Peyer's patch (tissue), 4 donors: ENCODE data around the gene NPAS2.

Experiments used
- CTCF ChIP-seq, 6 experiments: fragments of 450-650 bp in 4 of 6; fragments of 200-600 bp in 2 of 6; sonication (generic) in 1 of 6; IDR thresholded peaks; one replicate each; pipeline ENCODE4 v1.5.1; 2017 to 2019; ENCODE audit warnings: antibody characterized with exemption in 6 of 6, mild to moderate bottlenecking in 3 of 6, moderate library complexity in 1 of 6
- POLR2A ChIP-seq, 2 donors: fragments of 450-650 bp; IDR thresholded peaks; one replicate each; pipeline ENCODE4 v1.5.1; 2017; ENCODE audit warnings: antibody characterized with exemption in 2 of 2, mild to moderate bottlenecking in 2 of 2, moderate library complexity in 2 of 2

DNA sequence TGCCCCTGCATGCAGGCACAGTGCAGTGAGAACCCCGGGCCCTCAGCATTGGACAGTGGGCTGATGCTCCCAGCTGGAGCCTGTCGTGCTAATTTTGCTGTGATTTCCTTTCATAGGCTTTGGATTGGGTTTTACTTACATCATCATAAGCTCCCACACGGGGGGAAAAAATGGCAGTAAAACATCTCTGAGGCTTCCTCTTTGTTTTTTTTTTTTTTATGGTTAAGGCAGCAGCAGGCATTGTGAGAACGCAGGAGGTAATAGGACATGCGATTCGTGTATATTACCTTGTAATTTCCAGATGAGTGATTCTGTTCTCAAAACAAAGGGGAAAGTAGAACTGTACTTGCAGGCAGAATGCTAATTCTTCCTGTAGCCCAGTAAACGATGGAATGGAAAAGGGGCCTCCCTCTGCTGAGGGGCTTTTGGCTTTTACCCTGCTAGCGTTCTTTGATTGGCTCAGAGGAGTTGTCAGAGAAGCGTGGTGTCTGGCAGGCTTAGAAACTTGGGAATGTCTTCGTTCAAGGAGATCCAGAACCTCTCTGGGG lies 89.7 kb downstream of the NPAS2 start:
- no peak for TF ChIP-seq CTCF (IDR thresholded peaks at IDR 0.05)
- TF ChIP-seq POLR2A (IDR thresholded peaks at IDR 0.05): no peak
